GM19467 (cell line): ENCODE measurements around the gene IRF6.
A peak's percentile ranks its signal among the peaks of the same experiment; 100 is the strongest.
"Not testable (repeated sequence)": the region's sequence is repeated elsewhere in the genome, so short reads cannot be mapped to it uniquely, and the experiment has no call there.

Source experiments
- ATAC-seq: cut with Tn5 transposase; IDR thresholded peaks from one replicate; pipeline ENCODE4 v1.9.1; 2021; ENCODE audit warnings: mild to moderate bottlenecking, moderate library complexity; ENCODE audit not compliant: unreplicated experiment

The IRF6 gene

GRCh38 chr1:209823143-209824041 lies 17.4 kb upstream of the IRF6 start:
- peak; percentile 36 for ATAC-seq

GRCh38 chr1:209822706-209823105 lies 16.8 kb upstream of the IRF6 start:
- ATAC-seq: no peak

- ATAC-seq: no peak
Observed at GRCh38 chr1:209820986-209821385, 15.0 kb upstream of the IRF6 start.

- no peak for ATAC-seq
Observed at GRCh38 chr1:209819058-209819457, 13.1 kb upstream of the IRF6 start.

- ATAC-seq: no peak
Observed at GRCh38 chr1:209817691-209818090, 11.7 kb upstream of the IRF6 start.

GRCh38 chr1:209816923-209817322 lies 11.0 kb upstream of the IRF6 start:
- ATAC-seq: no peak

GRCh38 chr1:209815931-209816341 lies 10.0 kb upstream of the IRF6 start:
- ATAC-seq: no peak

- no peak for ATAC-seq
Observed at GRCh38 chr1:209815490-209815889, 9.5 kb upstream of the IRF6 start.

GRCh38 chr1:209813902-209814301 lies 8.0 kb upstream of the IRF6 start:
- ATAC-seq: no peak

- ATAC-seq: no peak
Observed at GRCh38 chr1:209810783-209811182, 4.8 kb upstream of the IRF6 start.

- no peak for ATAC-seq
Observed at GRCh38 chr1:209809611-209810010, 3.7 kb upstream of the IRF6 start.

GRCh38 chr1:209808059-209808581 lies 2.2 kb upstream of the IRF6 start:
- ATAC-seq: no peak

- no peak for ATAC-seq
Observed at GRCh38 chr1:209807509-209807908, 1.6 kb upstream of the IRF6 start.

GRCh38 chr1:209805341-209805781 lies 581 bp downstream of the IRF6 start:
- ATAC-seq: no peak

- ATAC-seq: no peak
Observed at GRCh38 chr1:209803568-209803967, 2.4 kb downstream of the IRF6 start.

GRCh38 chr1:209802780-209803152 lies 3.2 kb downstream of the IRF6 start:
- no peak for ATAC-seq

- ATAC-seq: no peak
Observed at GRCh38 chr1:209802117-209802779, 3.7 kb downstream of the IRF6 start.

GRCh38 chr1:209800984-209801834 lies 4.7 kb downstream of the IRF6 start:
- ATAC-seq: no peak

- no peak for ATAC-seq
Observed at GRCh38 chr1:209797978-209798639, 7.8 kb downstream of the IRF6 start.

GRCh38 chr1:209793711-209794110 lies 12.2 kb downstream of the IRF6 start:
- not testable (repeated sequence) for ATAC-seq
